Epithelial cell of prostate (primary cell): ENCODE measurements around the gene SMIM1.

Experiments
- DNase-seq: peaks from one replicate; pipeline ENCODE4 v3.0.0-alpha.2; 2011; ENCODE audit warnings: low read depth, low spot score
- H3K27ac ChIP-seq: fragments of 450-650 bp; 2 replicates; pipeline ENCODE4 v1.5.1; 2017; ENCODE audit warnings: mild to moderate bottlenecking

The SMIM1 gene

DNA sequence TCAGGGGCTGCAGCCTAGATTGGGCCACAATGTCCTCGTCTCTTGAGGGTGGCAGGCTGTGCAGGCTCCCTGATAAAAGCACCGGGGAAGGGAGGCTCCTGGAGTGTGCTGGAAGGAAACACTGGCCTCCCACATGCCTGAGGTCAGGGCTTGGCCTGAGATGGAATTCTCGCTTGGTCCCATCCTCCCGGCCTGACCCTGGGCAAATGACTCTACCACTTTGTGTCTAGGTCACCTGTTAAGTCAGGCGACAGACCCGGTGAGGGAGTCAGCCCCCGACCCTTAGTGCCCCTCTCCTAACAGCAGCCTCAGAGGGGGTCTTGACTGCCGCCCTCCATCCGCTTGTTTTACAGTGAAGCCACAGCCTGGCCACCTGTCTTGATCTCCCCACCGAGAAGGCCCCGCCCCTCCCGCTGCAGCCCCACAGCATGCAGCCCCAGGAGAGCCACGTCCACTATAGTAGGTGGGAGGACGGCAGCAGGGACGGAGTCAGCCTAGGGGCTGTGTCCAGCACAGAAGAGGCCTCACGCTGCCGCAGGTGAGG is 2.5 kb downstream of the SMIM1 start:
- no peak overlapping the region for H3K27ac ChIP-seq
- DNase-seq = no peak

DNA sequence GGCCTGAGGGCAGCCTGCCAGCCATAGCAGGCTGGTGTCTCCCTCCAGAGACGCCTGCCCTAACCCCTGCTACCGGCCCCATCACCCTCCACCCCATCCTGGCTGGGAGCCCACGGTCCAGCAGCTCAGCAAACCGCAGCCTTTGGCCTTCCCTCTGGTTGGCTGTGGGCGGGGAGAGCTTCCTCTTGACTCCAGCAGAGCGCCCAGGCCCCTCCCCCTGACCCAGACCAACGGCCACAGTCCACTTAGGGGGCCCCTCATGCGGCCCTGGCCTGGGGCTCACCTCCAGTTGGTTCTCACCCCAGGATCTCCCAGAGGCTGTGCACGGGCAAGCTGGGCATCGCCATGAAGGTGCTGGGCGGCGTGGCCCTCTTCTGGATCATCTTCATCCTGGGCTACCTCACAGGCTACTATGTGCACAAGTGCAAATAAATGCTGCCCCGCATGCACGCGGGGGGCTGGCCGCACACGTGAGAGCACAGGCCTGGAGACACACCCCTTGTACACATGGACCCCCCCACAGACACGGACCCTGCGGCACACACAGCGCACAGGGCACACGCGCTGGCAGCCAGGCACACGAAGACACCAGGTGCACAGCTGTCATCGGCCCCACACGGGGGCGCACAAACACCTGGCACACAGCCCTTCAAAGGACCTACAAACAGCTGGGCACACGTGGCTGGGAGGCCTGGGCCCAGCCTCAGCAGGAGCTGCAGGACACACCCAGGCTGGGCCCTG is 3.1 kb downstream of the SMIM1 start:
- no peak overlapping the region for H3K27ac ChIP-seq
- DNase-seq = peak; percentile 36

DNA sequence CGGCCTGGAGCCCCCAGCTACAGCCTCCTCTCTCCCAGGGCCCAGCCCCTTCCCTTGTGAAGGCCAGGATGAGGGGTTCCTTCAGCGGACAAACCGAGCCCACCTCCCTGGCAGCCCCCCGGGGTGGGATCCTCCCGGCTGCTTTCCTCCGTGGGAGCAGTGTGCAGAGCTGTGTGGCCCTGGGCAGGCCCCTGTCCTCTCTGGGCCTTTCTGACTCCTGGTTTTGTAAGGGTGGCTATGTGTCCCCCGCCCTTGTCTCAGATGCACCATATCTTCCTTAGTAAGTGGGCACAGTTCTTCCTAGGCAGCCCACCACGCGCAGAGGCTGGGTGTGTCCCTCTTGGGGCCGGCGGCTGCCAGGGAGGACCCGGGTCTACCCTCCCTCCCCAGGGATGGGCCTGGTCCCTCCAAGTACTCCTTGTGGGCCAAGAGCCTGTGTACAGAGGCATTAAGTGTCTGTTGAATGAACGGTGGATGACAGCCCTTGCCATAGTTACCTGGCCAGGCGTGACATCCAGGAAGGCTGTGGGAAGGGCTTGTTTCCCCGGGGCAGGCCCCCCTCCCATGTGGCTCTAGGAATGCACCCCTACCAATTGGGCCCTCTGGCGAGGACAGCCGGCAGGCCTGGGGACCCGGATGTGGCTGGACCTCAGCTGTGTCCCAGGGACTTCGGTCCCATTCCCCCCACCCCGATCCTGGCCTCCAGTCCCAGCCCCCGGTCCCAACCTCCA is 3.8 kb downstream of the SMIM1 start:
- DNase-seq = no peak
- no peak overlapping the region for H3K27ac ChIP-seq

DNA sequence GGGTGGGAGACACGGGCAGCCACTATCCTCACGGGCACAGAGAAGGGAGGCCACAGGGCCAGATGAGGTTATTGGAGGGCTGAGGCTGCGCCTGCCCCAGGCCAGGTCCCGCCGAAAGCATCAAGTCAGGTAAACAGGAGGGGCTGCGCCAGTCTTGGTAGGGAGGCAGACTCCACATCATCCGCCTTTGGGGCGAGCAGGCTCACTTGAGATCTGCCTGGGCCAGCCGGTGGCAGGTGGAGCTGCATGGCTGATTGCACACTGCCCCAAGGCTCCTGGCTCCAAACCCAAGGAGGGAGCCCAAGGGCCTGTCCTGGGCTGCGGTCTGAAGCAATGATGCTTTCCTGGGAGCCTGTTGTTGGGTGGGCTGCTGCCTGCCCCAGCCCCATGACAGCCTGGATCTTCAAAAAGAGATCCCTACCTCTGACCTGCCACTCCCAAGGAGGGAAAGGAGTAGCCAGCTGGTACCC is 4.6 kb downstream of the SMIM1 start:
- DNase-seq = no peak
- H3K27ac ChIP-seq = no peak overlapping the region

DNA sequence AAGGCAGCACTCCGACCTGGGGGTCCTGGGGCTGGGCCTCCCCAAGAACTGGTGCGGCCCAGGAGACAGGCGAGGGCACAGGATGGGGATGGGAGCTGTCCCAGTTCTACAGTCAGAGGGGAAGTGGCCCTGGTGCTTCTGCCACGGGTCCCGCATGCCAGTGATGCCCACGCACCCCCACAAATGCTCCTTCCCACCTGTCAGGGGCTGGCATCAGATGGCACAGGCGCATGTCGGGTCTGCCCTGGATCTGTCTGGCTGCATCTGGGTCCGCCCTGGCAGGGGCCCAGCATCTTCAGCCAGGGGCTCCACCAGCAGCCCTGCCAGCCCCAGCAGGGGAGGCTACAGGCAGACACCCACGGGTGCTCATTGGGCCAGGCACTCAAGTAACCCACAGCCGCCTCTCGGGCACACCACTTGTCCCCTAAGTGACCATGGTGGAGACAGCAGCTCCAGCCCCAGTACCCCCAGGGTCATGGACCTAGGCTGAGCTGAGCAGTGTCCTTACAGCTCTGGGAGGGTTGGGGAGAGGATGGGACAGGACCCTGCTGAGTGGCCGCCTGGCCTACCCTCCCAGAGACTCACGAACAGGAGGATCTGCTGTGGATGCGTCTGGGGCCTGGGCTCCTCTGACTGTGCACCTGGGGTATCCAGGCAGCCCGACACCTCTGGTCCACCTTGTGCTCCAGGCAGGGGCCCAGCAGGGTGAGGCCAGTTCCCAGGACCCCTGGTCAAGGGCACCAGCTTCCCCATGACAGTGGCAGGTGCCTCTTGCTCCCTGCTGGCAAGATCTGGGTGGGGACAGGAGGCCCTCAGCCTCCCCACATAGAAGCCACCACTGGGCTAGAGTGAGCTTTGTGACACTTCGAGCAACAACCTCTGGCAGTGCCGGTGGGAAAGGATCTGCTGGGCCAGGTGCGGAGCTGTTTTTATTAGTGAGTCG is 5.4 kb downstream of the SMIM1 start:
- no peak overlapping the region for H3K27ac ChIP-seq
- DNase-seq = no peak

DNA sequence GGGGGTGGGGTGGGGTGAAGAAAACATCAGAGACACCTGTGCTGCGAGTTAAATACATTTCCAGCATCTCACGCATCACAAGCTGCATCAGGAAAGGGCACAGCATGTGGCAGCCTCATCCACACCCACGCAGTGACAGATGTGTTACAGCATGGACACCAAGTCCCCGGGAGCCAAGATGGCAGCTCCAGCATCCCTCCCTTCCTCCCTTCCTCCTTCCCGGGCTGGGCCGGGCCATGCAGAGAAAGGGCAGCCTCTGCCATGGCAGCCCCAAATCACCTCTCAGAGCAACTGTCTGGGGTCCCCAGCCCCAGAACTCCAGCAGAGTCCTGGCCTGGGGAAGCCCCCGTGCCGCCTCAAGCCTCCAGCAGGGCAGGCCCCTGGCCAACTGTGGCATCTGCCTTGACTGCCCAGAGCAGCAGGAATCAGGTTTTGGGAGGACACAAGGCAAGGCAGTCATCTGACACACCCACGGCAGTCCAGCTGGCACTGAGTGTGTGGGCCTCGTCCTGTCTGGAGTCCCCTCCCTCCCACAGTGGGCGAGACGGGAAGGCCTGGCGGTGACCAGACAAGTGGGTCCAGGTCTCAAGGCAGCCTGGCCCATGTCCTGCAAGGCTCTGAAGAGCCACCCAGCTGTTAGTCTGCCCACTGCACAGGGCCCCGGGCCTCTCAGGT is 6.2 kb downstream of the SMIM1 start:
- DNase-seq = no peak
- no peak overlapping the region for H3K27ac ChIP-seq

DNA sequence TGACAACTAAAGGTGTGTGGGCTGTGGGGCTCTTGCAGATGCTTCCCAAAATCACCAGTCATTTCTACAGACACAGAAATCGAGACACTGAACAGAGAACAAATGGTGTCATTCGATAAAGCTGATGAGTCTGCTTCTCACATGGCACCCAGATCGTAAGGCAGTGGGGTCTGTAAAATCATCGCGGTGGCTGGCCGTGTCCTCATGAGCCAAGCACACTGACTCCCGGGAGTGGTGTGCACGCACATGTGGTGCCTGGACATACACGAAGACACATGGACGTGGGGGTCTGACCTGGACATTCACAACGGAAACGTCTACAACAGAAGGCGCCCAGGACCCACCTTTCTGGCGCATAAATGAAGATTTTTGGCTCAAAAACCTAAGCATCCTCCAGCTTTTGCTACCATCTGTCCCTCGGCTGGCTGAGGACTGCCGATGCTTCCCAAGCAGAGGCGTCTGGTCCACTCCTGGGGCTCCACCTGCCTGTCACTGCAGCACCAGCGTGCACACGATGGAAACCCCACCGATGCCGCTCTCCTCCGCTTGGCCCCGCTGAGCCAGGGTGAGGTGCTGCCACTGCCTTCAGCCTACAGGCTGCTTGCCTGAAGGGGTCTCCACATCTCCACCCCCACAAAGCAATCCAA is 6.8 kb downstream of the SMIM1 start:
- DNase-seq = no peak
- H3K27ac ChIP-seq = no peak overlapping the region

DNA sequence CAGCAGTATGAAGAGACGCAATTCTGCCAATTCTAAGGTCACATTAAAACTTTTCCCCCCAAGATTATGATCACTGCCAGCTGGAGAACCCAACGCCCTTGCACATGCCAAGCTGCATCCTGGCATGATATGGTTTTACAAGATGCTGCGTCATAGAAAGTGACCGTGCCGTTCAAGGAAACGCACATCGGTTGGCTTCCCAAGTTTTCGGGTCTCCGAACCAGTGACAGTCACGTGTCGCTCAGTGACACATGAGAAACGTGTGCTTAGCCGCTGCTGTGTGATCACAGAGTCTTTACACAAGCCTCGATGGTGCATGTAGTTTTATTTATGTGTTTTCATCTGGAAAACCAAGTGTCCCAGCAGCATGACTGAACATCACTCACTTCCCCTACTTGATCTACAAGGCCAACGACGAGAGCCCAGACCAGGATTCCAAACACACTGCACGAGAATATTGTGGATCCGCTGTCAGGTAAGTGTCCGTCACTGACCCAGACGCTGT is 7.4 kb downstream of the SMIM1 start:
- DNase-seq = no peak

DNA sequence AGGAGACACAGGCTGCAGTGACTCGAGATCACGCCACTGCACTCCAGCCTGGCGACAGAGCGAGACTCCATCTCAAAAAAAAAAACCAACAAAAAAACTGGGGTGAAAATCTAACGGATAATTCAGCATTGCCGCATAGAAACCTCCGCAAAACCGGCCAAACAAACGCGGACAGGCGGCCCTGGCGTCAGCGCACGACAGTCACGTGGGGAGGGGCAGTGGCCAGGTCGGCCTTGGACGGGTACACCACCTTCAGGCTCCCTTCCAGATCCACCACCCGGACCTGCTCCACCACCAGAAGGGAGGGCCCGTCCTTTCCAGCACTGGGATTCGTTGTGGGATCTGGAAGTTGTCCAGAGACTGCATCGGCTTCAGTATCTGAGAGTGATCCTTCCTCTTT is 8.4 kb downstream of the SMIM1 start:
- no peak for DNase-seq
- H3K27ac ChIP-seq = no peak overlapping the region

More for the DNA sequence above, 7.4 kb downstream of the SMIM1 start:
- no peak overlapping the region for H3K27ac ChIP-seq

DNA sequence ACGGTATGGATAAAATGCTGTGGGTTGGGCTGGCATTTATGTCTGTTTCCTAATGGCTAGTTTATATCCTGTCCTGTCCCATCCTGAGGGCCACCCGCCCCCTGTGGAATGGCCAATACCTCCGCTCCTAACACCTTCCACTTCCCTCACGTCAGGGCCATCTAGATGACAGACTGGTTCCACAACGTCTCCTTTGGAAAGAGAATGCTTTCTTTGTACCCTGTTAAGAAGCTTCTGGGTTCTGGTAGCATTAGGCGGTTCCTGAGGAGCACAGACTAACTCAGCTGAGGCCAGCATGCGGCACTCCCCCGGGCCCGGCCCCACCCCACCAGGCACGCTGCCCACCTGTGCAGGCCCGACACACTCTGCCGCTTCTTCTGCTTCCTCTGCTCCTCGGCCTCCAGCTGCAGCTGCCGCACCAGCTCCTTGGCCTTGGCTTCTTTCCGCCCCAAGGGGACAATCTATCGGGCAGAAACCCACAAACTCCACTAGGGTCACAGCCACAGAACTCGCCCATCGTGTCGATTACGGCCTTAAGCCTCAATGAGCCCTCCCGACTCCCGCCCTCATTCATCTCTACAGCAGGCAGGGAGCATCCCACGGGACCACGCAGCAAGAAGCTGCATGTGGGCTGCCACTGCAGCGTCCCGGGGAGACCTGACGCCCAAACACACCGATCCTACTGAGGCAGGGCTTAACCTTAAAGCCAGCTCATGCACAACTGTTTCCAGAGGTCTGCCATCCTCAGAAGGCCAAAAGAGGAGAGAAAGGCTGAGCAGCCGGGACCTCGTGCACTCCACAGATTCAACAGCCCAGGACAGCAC is 11.3 kb downstream of the SMIM1 start:
- no peak for DNase-seq
- H3K27ac ChIP-seq = no peak overlapping the region

DNA sequence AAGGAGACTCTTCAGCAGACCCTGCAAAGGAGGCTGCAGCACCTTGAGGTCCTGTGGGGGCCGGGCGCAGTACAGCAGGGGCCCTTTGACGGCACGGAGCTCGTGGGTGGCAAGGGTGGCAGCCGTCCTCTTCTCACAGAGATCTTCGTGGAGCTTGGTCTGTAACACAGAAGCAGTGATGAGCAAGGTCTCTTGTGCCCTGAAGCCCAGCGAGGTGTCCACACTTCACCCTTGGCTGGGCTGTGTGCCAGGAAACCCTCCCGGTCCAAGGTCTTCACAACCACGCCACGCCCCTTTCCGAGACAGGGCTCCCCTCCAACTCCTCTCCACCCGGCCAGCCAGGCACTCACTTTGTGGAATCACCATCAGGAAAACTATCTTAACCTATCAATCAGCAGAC is 12.5 kb downstream of the SMIM1 start:
- no peak overlapping the region for H3K27ac ChIP-seq
- DNase-seq = no peak

DNA sequence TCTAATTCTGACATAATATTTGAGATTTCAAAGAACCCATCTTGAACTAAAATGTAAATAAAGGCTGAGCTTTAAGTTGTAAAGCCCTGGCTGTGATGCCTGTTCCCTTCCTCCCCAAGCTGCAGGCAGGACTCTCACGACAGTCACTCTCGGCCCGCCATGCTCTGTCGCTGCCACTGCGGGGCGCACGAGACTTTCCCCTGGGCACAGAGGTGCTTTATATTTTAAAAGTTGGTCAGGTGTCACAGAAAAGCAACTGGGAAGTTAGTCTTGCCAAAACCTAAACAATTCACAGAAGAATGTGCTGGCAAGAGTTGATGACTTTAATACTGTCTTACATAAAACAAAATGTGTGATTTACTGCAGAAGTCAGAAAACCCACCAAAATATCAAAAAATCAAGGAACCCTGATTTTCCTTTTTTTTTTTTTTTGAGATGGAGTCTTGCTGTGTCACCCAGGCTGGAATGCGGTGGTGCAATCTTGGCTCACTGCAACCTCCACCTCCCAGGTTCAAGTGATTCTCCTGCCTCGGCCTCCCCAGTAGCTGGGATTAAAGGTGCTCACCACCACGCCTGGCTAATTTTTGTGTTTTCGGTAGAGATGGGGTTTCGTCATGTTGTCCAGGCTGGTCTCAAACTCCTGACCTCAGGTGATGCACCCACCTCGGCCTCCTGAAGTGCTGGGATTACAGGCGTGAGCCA is 13.1 kb downstream of the SMIM1 start:
- DNase-seq = no peak
- H3K27ac ChIP-seq = no peak overlapping the region

DNA sequence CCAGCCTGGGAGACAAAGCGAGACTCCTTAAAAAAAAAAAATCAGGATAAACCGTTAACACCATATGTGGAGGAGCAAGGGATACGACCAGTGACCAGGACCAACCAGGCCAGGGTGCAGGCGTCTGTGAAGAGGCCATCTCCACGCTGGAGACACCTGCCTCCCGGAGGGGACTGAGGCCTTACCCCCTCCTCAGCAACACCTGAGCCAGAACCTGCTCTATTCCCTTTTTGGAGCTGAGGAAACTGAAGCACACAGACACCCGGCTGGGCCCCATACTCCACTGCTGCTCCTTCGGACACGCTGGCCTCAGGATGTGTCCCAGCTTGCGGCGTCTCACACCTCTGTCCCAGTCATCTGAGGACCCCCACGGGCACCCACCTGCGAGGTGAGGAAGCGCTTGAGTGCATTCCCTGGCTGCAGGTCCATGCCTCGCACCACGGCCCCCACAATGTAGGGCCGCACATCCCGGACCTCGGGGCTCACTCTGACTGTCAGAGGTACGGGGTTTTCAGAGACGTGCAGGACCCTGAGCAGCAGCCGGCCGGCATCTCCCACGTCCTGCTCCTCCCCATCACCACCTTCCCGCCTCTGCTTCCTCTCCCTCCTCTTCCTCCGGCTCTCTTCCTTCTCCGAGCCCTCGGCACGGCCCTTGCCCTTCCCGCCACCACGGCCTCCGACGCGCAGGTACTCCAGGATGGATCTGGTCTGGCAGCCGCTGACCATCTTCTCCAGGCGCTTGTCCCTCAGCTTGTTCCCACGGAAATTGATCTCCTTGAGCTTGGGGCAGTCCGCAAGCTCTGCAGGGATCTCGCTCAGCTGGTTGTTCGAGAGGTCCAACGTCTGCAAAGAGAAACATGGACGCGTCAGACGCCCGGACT is 14.2 kb downstream of the SMIM1 start:
- no peak for DNase-seq
- H3K27ac ChIP-seq = no peak overlapping the region

DNA sequence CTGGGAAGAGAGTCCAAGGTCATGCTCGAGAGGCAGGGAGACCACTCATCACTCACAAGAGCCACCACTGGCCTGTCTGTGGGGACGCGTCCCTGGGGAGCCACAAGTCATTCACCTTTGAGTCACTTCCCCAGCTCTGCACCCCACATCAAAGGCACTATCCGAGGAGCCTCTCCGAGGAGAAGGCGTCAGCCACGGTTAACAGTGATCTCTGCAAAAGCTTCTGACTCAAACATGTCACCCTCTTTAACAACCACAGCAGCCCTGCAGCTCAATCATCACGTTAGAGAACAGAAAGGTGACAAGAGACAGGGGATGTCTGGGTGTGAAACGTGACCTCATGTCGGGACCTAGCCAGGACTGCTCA is 14.8 kb downstream of the SMIM1 start:
- H3K27ac ChIP-seq = no peak overlapping the region
- DNase-seq = no peak

DNA sequence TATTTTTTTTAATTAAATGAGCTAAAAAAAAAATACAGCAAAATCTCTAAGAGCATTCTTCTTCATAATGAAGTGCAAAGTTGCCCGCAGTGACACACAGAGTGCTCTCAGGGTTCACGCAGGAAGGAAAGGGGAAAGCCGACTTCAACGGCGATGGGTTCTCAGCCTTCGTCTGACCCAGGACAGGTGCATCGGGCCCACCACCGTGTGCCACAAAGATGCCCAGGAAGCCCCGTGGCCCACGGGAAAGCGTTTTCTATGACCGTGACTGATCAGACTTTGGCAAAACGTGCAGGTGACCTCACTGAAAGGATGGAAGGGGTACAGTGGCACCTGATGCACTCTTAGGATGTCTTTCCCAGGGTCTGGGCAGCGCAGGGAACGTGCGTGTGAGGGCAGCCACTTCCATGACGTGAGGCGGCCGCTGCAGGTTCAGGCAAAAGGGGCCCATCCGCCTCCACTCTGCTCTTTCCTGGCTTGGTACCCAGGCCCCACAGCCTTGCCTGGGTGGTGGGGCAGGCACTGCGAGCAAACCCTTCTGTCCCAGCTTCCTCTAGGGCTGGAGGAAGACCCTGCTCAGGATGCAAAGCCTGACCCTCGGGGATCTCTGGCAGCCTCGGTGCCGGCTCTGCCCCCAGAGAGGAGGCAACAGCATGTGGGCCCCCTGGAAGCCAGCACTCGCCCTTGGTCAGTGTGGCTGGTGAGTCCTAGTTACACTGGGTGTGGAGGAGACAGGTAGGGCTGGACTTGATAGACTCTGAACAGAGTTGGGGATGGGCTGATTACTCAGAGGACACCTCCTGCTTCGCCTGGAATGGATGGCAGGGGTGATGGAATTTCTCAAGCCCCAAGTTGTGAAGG is 15.4 kb downstream of the SMIM1 start:
- peak overlapping the region; percentile 30 for H3K27ac ChIP-seq

More for the DNA sequence above, 15.4 kb downstream of the SMIM1 start:
- DNase-seq = no peak
